Astrocyte (in vitro differentiated cells and primary cell): ENCODE results near the gene RRM1. TPM values are rescaled to one million over a fixed set of nuclear protein-coding genes. Genes with fewer than 3 reads are reported as not detected.
A peak's percentile ranks its signal among the peaks of the same experiment; 100 is the strongest.

Source experiments
- DNase-seq: peaks from one replicate; pipeline ENCODE4 v3.0.0-alpha.2; 2010; ENCODE audit warnings: low read depth
- FAIRE-seq: peaks from 2 replicates; lab custom pipeline; 2011; peaks lifted over from hg19 to GRCh38; lab: Jason Lieb, UNC
- H2AFZ ChIP-seq: 2 replicates; pipeline ENCODE4 v1.6.0; 2012; ENCODE audit warnings: low read depth, low read length, inconsistent platforms
- H3K27ac ChIP-seq: 2 replicates; pipeline ENCODE4 v1.5.1; 2011; ENCODE audit warnings: low read depth, low read length, inconsistent platforms
- H3K27me3 ChIP-seq: 2 replicates; pipeline ENCODE4 v1.6.0; 2011; ENCODE audit warnings: low read length, inconsistent platforms; ENCODE audit not compliant: insufficient read depth
- H3K36me3 ChIP-seq: 2 replicates; pipeline ENCODE4 v1.5.1; 2011; ENCODE audit warnings: low read length, inconsistent platforms; ENCODE audit not compliant: insufficient read depth
- H3K4me1 ChIP-seq: 2 replicates; pipeline ENCODE4 v1.5.1; 2011; ENCODE audit warnings: low read length, inconsistent platforms; ENCODE audit not compliant: insufficient read depth
- H3K4me2 ChIP-seq: 2 replicates; pipeline ENCODE4 v1.6.0; 2012; ENCODE audit warnings: low read length, inconsistent platforms
- H3K4me3 ChIP-seq: 2 replicates; pipeline ENCODE4 v1.5.1; 2011; ENCODE audit warnings: low read depth, mild to moderate bottlenecking, low read length, inconsistent platforms; ENCODE audit not compliant: insufficient read depth
- H3K79me2 ChIP-seq: 2 replicates; pipeline ENCODE4 v1.6.0; 2012; ENCODE audit warnings: mild to moderate bottlenecking, low read length, inconsistent platforms; ENCODE audit not compliant: insufficient read depth
- H3K9ac ChIP-seq: 2 replicates; pipeline ENCODE4 v1.6.0; 2012; ENCODE audit warnings: mild to moderate bottlenecking, low read length, inconsistent platforms
- H3K9me3 ChIP-seq: 2 replicates; pipeline ENCODE4 v1.5.1; 2012; ENCODE audit warnings: low read depth, mild to moderate bottlenecking, low read length, inconsistent platforms; ENCODE audit not compliant: insufficient read depth
- H4K20me1 ChIP-seq: 2 replicates; pipeline ENCODE4 v1.6.0; 2012; ENCODE audit warnings: low read length, inconsistent platforms; ENCODE audit not compliant: insufficient read depth
- H3K27ac Mint-ChIP-seq: one replicate; pipeline ENCODE4 v1.8.0; 2021; ENCODE audit warnings: mild to moderate bottlenecking, mixed read lengths; ENCODE audit not compliant: unreplicated experiment
- H3K27me3 Mint-ChIP-seq: one replicate; pipeline ENCODE4 v1.8.0; 2021; ENCODE audit warnings: low read depth, mixed read lengths; ENCODE audit not compliant: unreplicated experiment
- H3K36me3 Mint-ChIP-seq: one replicate; pipeline ENCODE4 v1.8.0; 2021; ENCODE audit warnings: low read depth, mixed read lengths; ENCODE audit not compliant: unreplicated experiment
- H3K4me1 Mint-ChIP-seq: one replicate; pipeline ENCODE4 v1.8.0; 2021; ENCODE audit warnings: low read depth, mixed read lengths; ENCODE audit not compliant: unreplicated experiment
- H3K4me3 Mint-ChIP-seq: one replicate; pipeline ENCODE4 v1.8.0; 2021; ENCODE audit warnings: mild to moderate bottlenecking, moderate library complexity, mixed read lengths; ENCODE audit not compliant: unreplicated experiment
- H3K9me3 Mint-ChIP-seq: one replicate; pipeline ENCODE4 v1.8.0; 2021; ENCODE audit warnings: mild to moderate bottlenecking, mixed read lengths; ENCODE audit not compliant: unreplicated experiment
- CTCF ChIP-seq: IDR thresholded peaks from 2 replicates; pipeline ENCODE4 v1.5.1; 2011; ENCODE audit warnings: low read depth, mild to moderate bottlenecking, inconsistent platforms, low read length, moderate library complexity; ENCODE audit not compliant: insufficient read depth
- EZH2 ChIP-seq: IDR thresholded peaks from 2 replicates; pipeline ENCODE4 v1.6.1; 2012; ENCODE audit warnings: mild to moderate bottlenecking, low read length, inconsistent platforms; ENCODE audit not compliant: insufficient read depth
- total RNA-seq: library from RNA; stranded (reverse); gene quantifications from 2 replicates; pipeline ENCODE4 v1.2.1, GENCODE V29; 2021

Gene RRM1
- total RNA-seq, 1 donor from 2014 or later, result 26.2 TPM

- peak overlapping the region; percentile 83 for H3K9ac ChIP-seq
- no peaks in the 10 kb centered on the region for H3K9me3 Mint-ChIP-seq
- H3K4me1 Mint-ChIP-seq, result no peaks in the 10 kb centered on the region
- H3K4me3 Mint-ChIP-seq, result peak overlapping the region; percentile 85
- TF ChIP-seq EZH2 (no peak), CTCF (peak; percentile 51)
- no peaks in the 10 kb centered on the region for H3K9me3 ChIP-seq
- DNase-seq, result peak; percentile 72
- peaks cover 3% of the 10 kb centered on the region for H3K4me1 ChIP-seq
- peak overlapping the region; percentile 42 for H3K27ac ChIP-seq
- H3K27me3 ChIP-seq, result no peaks in the 10 kb centered on the region
- H3K36me3 Mint-ChIP-seq, result no peaks in the 10 kb centered on the region
- FAIRE-seq, result no peak
- no peaks in the 10 kb centered on the region for H3K36me3 ChIP-seq
- H3K27ac Mint-ChIP-seq, result peak overlapping the region; percentile 69
- H2AFZ ChIP-seq, result peak overlapping the region; percentile 99
- H3K79me2 ChIP-seq, result no peaks in the 10 kb centered on the region
- peaks cover 11% of the 10 kb centered on the region for H3K27me3 Mint-ChIP-seq
- peak overlapping the region; percentile 66 for H3K4me3 ChIP-seq
- H4K20me1 ChIP-seq, result no peaks in the 10 kb centered on the region
- peak overlapping the region; percentile 96 for H3K4me2 ChIP-seq
These were observed 92.7 kb downstream of the RRM1 start for GRCh38 chr11:4187055-4187988.

Other genes with a start within 250 kb of the RRM1 start
- gene STIM1, start 239.1 kb upstream of the RRM1 start, total RNA-seq, result 42.9 and 49.3 TPM in 2 replicates